IMR-90 (cell line): ENCODE data around the gene AMIGO1. TPM values are rescaled to one million over a fixed set of nuclear protein-coding genes. Genes with fewer than 3 reads are reported as not detected.

ENCODE experiments used
- ATAC-seq: fragments of 200-7000 bp; cut with Tn5 transposase; 2 replicates; pipeline ENCODE4 v1.9.1; 2020; ENCODE audit warnings: low read depth, mild to moderate bottlenecking, moderate library complexity
- BruUV-seq: library from RNA; stranded (reverse); fragments of 400-500 nt; replicated peaks from 2 replicates; lab custom pipeline; 2021; lab: Mats Ljungman, UMichigan
- CTCF ChIA-PET: fragments of 300-600 bp; formaldehyde crosslinking; extraction: SDS; loops from one replicate; lab custom pipeline; 2021; ENCODE audit warnings: antibody characterized with exemption; lab: Yijun Ruan, JAX
- POLR2A ChIA-PET: fragments of 300-600 bp; sonication (Branson Sonifier 250); formaldehyde crosslinking; loops from one replicate; lab custom pipeline; 2022; ENCODE audit warnings: antibody characterized with exemption; ENCODE audit not compliant: unreplicated experiment; lab: Charles Lee
- DNase-seq: peaks from one replicate; pipeline ENCODE4 v3.0.0; 2013
- H2AFZ ChIP-seq: replicated peaks from 2 replicates; pipeline ENCODE3; 2013; ENCODE audit warnings: low read length, mild to moderate bottlenecking; ENCODE audit not compliant: poor library complexity
- H2AK5ac ChIP-seq: 2 replicates; pipeline ENCODE4 v1.6.1; 2013; ENCODE audit warnings: low read depth, low read length, inconsistent platforms
- H2AK9ac ChIP-seq: replicated peaks from 2 replicates; pipeline ENCODE3; 2013; ENCODE audit warnings: mild to moderate bottlenecking, low read depth, low read length, moderate library complexity; ENCODE audit not compliant: poor library complexity
- H2BK120ac ChIP-seq: 2 replicates; pipeline ENCODE4 v1.6.1; 2013; ENCODE audit warnings: low read depth, low read length, inconsistent platforms
- H2BK15ac ChIP-seq: 3 replicates; pipeline ENCODE4 v1.6.1; 2013; ENCODE audit warnings: low read depth, low read length, inconsistent platforms
- H2BK20ac ChIP-seq: 2 replicates; pipeline ENCODE4 v1.6.1; 2013; ENCODE audit warnings: low read depth, mild to moderate bottlenecking, inconsistent platforms, low read length, moderate library complexity
- H2BK5ac ChIP-seq: 2 replicates; pipeline ENCODE4 v1.6.1; 2013; ENCODE audit warnings: mild to moderate bottlenecking, low read depth, low read length, inconsistent platforms; ENCODE audit not compliant: poor library complexity, severe bottlenecking
- H3K14ac ChIP-seq: replicated peaks from 2 replicates; pipeline ENCODE4 v1.6.1; 2013; ENCODE audit warnings: low read depth, low read length, inconsistent platforms
- H3K18ac ChIP-seq: 2 replicates; pipeline ENCODE4 v1.6.1; 2013; ENCODE audit warnings: low read depth, low read length, control low read depth
- H3K23ac ChIP-seq: 2 replicates; pipeline ENCODE4 v1.6.1; 2013; ENCODE audit warnings: low read depth, low read length, inconsistent platforms
- H3K27ac ChIP-seq: 2 replicates; pipeline ENCODE4 v1.5.1; 2013; ENCODE audit warnings: mild to moderate bottlenecking, control low read depth, low read length; ENCODE audit not compliant: insufficient read depth
- H3K27me3 ChIP-seq: 2 replicates; pipeline ENCODE4 v1.6.1; 2013; ENCODE audit warnings: low read length; ENCODE audit not compliant: control insufficient read depth, insufficient read depth
- H3K36me3 ChIP-seq: 2 replicates; pipeline ENCODE4 v1.6.1; 2013; ENCODE audit warnings: low read length, mixed read lengths; ENCODE audit not compliant: control insufficient read depth, insufficient read depth
- H3K4ac ChIP-seq: 2 replicates; pipeline ENCODE4 v1.6.1; 2013; ENCODE audit warnings: low read depth, low read length, inconsistent platforms
- H3K4me1 ChIP-seq: 2 replicates; pipeline ENCODE4 v1.6.1; 2013; ENCODE audit warnings: low read length, mixed read lengths; ENCODE audit not compliant: control insufficient read depth, insufficient read depth
- H3K4me2 ChIP-seq: 2 replicates; pipeline ENCODE4 v1.6.1; 2013; ENCODE audit warnings: low read depth, mild to moderate bottlenecking, control low read depth, low read length, moderate library complexity
- H3K4me3 ChIP-seq: 2 replicates; pipeline ENCODE4 v1.5.1; 2013; ENCODE audit warnings: low read depth, mild to moderate bottlenecking, control low read depth, low read length, moderate library complexity; ENCODE audit not compliant: insufficient read depth
- H3K56ac ChIP-seq: 2 replicates; pipeline ENCODE4 v1.6.1; 2013; ENCODE audit warnings: low read length, inconsistent platforms; ENCODE audit not compliant: insufficient read depth; ENCODE audit errors: extremely low read depth
- H3K79me1 ChIP-seq, 2 experiments: 2 replicates each; pipeline ENCODE4 v1.6.1; 2013; ENCODE audit warnings: low read length in 2 of 2, inconsistent platforms in 1 of 2, low read depth in 1 of 2
- H3K9ac ChIP-seq: 2 replicates; pipeline ENCODE4 v1.6.1; 2013; ENCODE audit warnings: low read depth, low read length, control low read depth
- H3K9me1 ChIP-seq: 2 replicates; pipeline ENCODE4 v1.6.1; 2013; ENCODE audit warnings: low read length, inconsistent platforms; ENCODE audit not compliant: insufficient read depth
- H3K9me3 ChIP-seq: 2 replicates; pipeline ENCODE4 v1.6.1; 2013; ENCODE audit warnings: low read length; ENCODE audit not compliant: control insufficient read depth, insufficient read depth
- H4K20me1 ChIP-seq: 2 replicates; pipeline ENCODE4 v1.6.1; 2013; ENCODE audit warnings: low read length, inconsistent platforms; ENCODE audit not compliant: insufficient read depth
- H4K5ac ChIP-seq: 2 replicates; pipeline ENCODE4 v1.6.1; 2013; ENCODE audit warnings: mild to moderate bottlenecking, low read depth, low read length, control low read depth
- H4K8ac ChIP-seq, 2 experiments: 2 replicates each; pipeline ENCODE4 v1.6.1; 2013; ENCODE audit warnings: low read depth in 2 of 2, low read length in 2 of 2, control low read depth in 1 of 2, inconsistent platforms in 1 of 2
- H4K91ac ChIP-seq: 2 replicates; pipeline ENCODE4 v1.6.1; 2013; ENCODE audit warnings: low read depth, low read length, inconsistent platforms; ENCODE audit not compliant: insufficient read depth
- BHLHE40 ChIP-seq: fragments of 150-350 bp; IDR thresholded peaks from 2 replicates; pipeline ENCODE4 v1.6.1; 2016; ENCODE audit warnings: mild to moderate bottlenecking, low read depth, low read length
- CEBPB ChIP-seq: IDR thresholded peaks from 2 replicates; pipeline ENCODE4 v1.6.1; 2012; ENCODE audit warnings: low read depth, low read length, improper control_type of control experiment
- CHD1 ChIP-seq: IDR thresholded peaks from 2 replicates; pipeline ENCODE4 v1.6.1; 2012; ENCODE audit warnings: low read depth, low read length, improper control_type of control experiment
- FOS ChIP-seq: fragments of 150-350 bp; IDR thresholded peaks from 2 replicates; pipeline ENCODE4 v1.6.1; 2016; ENCODE audit warnings: low read depth, low read length
- MAZ ChIP-seq: IDR thresholded peaks from 2 replicates; pipeline ENCODE4 v1.6.1; 2012; ENCODE audit warnings: low read depth, mild to moderate bottlenecking, low read length, improper control_type of control experiment, moderate library complexity, borderline replicate concordance
- MXI1 ChIP-seq: IDR thresholded peaks from 2 replicates; pipeline ENCODE4 v1.6.1; 2012; ENCODE audit warnings: low read depth, mild to moderate bottlenecking, low read length, moderate library complexity, borderline replicate concordance
- NFE2L2 ChIP-seq: fragments of 150-350 bp; IDR thresholded peaks from 2 replicates; pipeline ENCODE4 v1.6.1; 2016; ENCODE audit warnings: low read depth, mild to moderate bottlenecking, low read length
- POLR2A ChIP-seq: IDR thresholded peaks from 2 replicates; pipeline ENCODE4 v1.6.1; 2012; ENCODE audit warnings: mild to moderate bottlenecking, low read depth, low read length
- RAD21 ChIP-seq: IDR thresholded peaks from 2 replicates; pipeline ENCODE4 v1.6.1; 2012; ENCODE audit warnings: low read length, improper control_type of control experiment
- RCOR1 ChIP-seq: IDR thresholded peaks from 2 replicates; pipeline ENCODE4 v1.6.1; 2012; ENCODE audit warnings: mild to moderate bottlenecking, low read length, improper control_type of control experiment; ENCODE audit not compliant: insufficient replicate concordance
- RFX5 ChIP-seq: IDR thresholded peaks from 2 replicates; pipeline ENCODE4 v1.8.0; 2012; ENCODE audit warnings: low read depth, mild to moderate bottlenecking, low read length, moderate library complexity
- SMC3 ChIP-seq: fragments of 150-350 bp; IDR thresholded peaks from 2 replicates; pipeline ENCODE4 v1.6.1; 2016; ENCODE audit warnings: low read depth, mild to moderate bottlenecking, antibody characterized with exemption, low read length, moderate library complexity
- WGBS, 2 experiments: methylation state at CpG; one replicate each; pipeline versions ENCODE4 v1.1.5 to v1.1.7; 2013; ENCODE audit warnings: missing lambda C conversion rate in 2 of 2; ENCODE audit not compliant: insufficient read length in 1 of 2; ENCODE audit errors: extremely low coverage in 2 of 2; 5-methylcytosine and 5-hydroxymethylcytosine counted together
- dilution Hi-C: fragments of 300-500 bp; cut with HindIII; formaldehyde crosslinking; loops from one replicate; pipeline ENCODE4 v1.14.3; 2018; ENCODE audit warnings: low sequenced_read_pairs; ENCODE audit not compliant: unreplicated experiment
- in situ Hi-C: fragments of 300-500 bp; cut with MboI; formaldehyde crosslinking; loops from 3 replicates; pipeline ENCODE4 v1.14.3; 2019; ENCODE audit warnings: low sequenced_read_pairs, inconsistent platforms, mixed read lengths
- intact Hi-C: fragments of 100-400 bp; cut with micrococcal nuclease; formaldehyde crosslinking; loops from 2 replicates; pipeline ENCODE4 v1.10.0; 2022
- polyA plus RNA-seq, 3 experiments: library from polyadenylated mRNA; depleted of rRNA; stranded (reverse); fragments of >200 nt; gene quantifications; 2 replicates each; pipeline ENCODE4 v1.2.3, GENCODE V29; 2012; ENCODE audit warnings: low replicate concordance in 1 of 3
- total RNA-seq: library from RNA; depleted of rRNA; stranded (reverse); fragments of >200 nt; gene quantifications from 2 replicates; pipeline ENCODE4 v1.2.3, GENCODE V29; 2012
- TF ChIP-seq, protein P1 (sequence below): fragments of 150-350 bp; IDR thresholded peaks from 2 replicates; pipeline ENCODE4 v1.6.1; 2017; ENCODE audit warnings: mild to moderate bottlenecking, antibody characterized with exemption, low read length, low read depth

The AMIGO1 gene
- total and polyA plus RNA-seq, 2 of the 4 experiments (the other 2 are of a cell fraction): 1.5 to 1.6 TPM

DNA sequence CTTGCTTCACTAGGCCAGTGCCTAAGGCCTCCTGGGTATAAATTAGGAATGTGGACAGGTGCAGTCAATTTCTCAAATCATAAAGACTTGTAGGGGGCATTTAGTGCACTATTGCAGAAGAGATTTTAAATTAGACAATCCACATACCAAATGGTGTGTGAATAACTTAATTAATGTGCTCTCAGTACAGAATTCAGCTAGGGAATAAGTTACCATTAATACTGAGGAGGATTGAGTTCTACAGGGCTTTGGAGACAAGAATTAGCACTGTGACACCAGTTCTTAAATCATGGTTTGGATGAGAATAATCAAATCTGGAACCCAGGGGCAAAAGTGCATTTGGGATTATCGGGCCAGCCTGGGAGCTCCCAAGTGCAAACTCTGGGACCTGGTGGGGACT, 41.5 kb downstream of the AMIGO1 start:
- no peak overlapping the region for H2AK9ac ChIP-seq
- no peak overlapping the region for H2BK15ac ChIP-seq
- dilution Hi-C loops: no loop called here
- no peak overlapping the region for H3K9ac ChIP-seq
- no peak for TF ChIP-seq FOS
- TF ChIP-seq RCOR1: no peak
- no peak for TF ChIP-seq MAZ
- no peak for TF ChIP-seq MXI1
- TF ChIP-seq RFX5: no peak
- TF ChIP-seq, protein P1, sequence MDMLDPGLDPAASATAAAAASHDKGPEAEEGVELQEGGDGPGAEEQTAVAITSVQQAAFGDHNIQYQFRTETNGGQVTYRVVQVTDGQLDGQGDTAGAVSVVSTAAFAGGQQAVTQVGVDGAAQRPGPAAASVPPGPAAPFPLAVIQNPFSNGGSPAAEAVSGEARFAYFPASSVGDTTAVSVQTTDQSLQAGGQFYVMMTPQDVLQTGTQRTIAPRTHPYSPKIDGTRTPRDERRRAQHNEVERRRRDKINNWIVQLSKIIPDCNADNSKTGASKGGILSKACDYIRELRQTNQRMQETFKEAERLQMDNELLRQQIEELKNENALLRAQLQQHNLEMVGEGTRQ: no peak
- no peak for TF ChIP-seq SMC3
- no peak for TF ChIP-seq CEBPB
- no peak for TF ChIP-seq NFE2L2
- TF ChIP-seq CHD1: no peak
- TF ChIP-seq POLR2A: no peak
- no peak for TF ChIP-seq BHLHE40
- no peak for TF ChIP-seq RAD21
- no peak overlapping the region for H3K14ac ChIP-seq
- intact Hi-C loops: no loop called here
- in situ Hi-C loops: no loop called here
- H3K36me3 ChIP-seq: no peaks in the 10 kb centered on the region
- no CpG with 5 or more reads among the region's 1 CpG for WGBS, 2 experiments
- H4K20me1 ChIP-seq: no peaks in the 10 kb centered on the region
- no peak overlapping the region for H3K18ac ChIP-seq
- no peaks in the 10 kb centered on the region for H3K4me1 ChIP-seq
- no peaks in the 10 kb centered on the region for H3K9me3 ChIP-seq
- no peak overlapping the region for H2AFZ ChIP-seq
- peaks cover 73% of the 10 kb centered on the region for H3K27me3 ChIP-seq
- no peak overlapping the region for H3K23ac ChIP-seq
- no peak overlapping the region for H2BK5ac ChIP-seq
- H4K5ac ChIP-seq: no peak overlapping the region
- no peak overlapping the region for H2BK120ac ChIP-seq
- H3K4me3 ChIP-seq: no peak overlapping the region
- no peaks in the 10 kb centered on the region for H3K9me1 ChIP-seq
- BruUV-seq: no TSS peak
- CTCF ChIA-PET: no interaction called here
- no peak overlapping the region for H3K56ac ChIP-seq
- POLR2A ChIA-PET: no interaction called here
- H3K79me1 ChIP-seq: no peaks in the 10 kb centered on the region
- no peak overlapping the region for H2AK5ac ChIP-seq
- ATAC-seq (no peak), DNase-seq (no peak)
- no peak overlapping the region for H3K4me2 ChIP-seq
- no peak overlapping the region for H3K4ac ChIP-seq
- H3K27ac ChIP-seq: no peak overlapping the region
- no peak overlapping the region for H4K8ac ChIP-seq
- H4K91ac ChIP-seq: no peak overlapping the region
- H2BK20ac ChIP-seq: no peak overlapping the region
